Measurements from ENCODE around the gene CDRT4.

- TF ChIP-seq EP300 (IDR thresholded peaks at IDR 0.05) (no peak), POLR2A (IDR thresholded peaks at IDR 0.05) (no peak)
- TF ChIP-seq, protein P1, sequence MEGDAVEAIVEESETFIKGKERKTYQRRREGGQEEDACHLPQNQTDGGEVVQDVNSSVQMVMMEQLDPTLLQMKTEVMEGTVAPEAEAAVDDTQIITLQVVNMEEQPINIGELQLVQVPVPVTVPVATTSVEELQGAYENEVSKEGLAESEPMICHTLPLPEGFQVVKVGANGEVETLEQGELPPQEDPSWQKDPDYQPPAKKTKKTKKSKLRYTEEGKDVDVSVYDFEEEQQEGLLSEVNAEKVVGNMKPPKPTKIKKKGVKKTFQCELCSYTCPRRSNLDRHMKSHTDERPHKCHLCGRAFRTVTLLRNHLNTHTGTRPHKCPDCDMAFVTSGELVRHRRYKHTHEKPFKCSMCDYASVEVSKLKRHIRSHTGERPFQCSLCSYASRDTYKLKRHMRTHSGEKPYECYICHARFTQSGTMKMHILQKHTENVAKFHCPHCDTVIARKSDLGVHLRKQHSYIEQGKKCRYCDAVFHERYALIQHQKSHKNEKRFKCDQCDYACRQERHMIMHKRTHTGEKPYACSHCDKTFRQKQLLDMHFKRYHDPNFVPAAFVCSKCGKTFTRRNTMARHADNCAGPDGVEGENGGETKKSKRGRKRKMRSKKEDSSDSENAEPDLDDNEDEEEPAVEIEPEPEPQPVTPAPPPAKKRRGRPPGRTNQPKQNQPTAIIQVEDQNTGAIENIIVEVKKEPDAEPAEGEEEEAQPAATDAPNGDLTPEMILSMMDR (IDR thresholded peaks at IDR 0.05): no peak
Observed at GRCh38 chr17:15398736-15399331, 68.6 kb downstream of the CDRT4 start.
